GM23338 (cell line): ENCODE measurements around the gene UFD1.

Experiments
- CREB1 ChIP-seq: fragments of 250-450 bp; sonication (Bioruptor Pico); IDR thresholded peaks from 2 replicates; pipeline ENCODE4 v1.5.0; 2020; ENCODE audit warnings: low read depth, mild to moderate bottlenecking, moderate library complexity
- CTCF ChIP-seq, 2 experiments: fragments of 200-600 bp in 1 of 2; sonication (generic) in 1 of 2; conservative IDR thresholded peaks; 2 replicates each; pipeline versions ENCODE4 v1.5.1 to v1.6.1; 2016 to 2017; ENCODE audit warnings: antibody characterized with exemption in 2 of 2, low read depth in 2 of 2, mild to moderate bottlenecking in 2 of 2, moderate library complexity in 1 of 2
- ETS1 ChIP-seq: IDR thresholded peaks from 2 replicates; pipeline ENCODE4 v1.6.1; 2016; ENCODE audit warnings: antibody characterized with exemption
- EZH2 ChIP-seq: fragments of 200-600 bp; sonication (generic); IDR thresholded peaks from one replicate; pipeline ENCODE4 v1.8.0; 2017; ENCODE audit warnings: antibody characterized with exemption, mild to moderate bottlenecking, low read depth; ENCODE audit not compliant: unreplicated experiment
- EZH2phosphoT487 ChIP-seq: fragments of 200-600 bp; sonication (generic); IDR thresholded peaks from one replicate; pipeline ENCODE4 v1.8.1; 2018; ENCODE audit warnings: antibody characterized with exemption; ENCODE audit not compliant: unreplicated experiment
- JUNB ChIP-seq: IDR thresholded peaks from one replicate; pipeline ENCODE4 v1.6.1; 2016; ENCODE audit warnings: antibody characterized with exemption; ENCODE audit not compliant: unreplicated experiment
- POLR2AphosphoS5 ChIP-seq: IDR thresholded peaks from 2 replicates; pipeline ENCODE4 v1.6.1; 2016; ENCODE audit warnings: antibody characterized with exemption, low read depth
- REST ChIP-seq: IDR thresholded peaks from one replicate; pipeline ENCODE4 v1.6.1; 2018; ENCODE audit warnings: antibody characterized with exemption; ENCODE audit not compliant: unreplicated experiment
- STAT1 ChIP-seq: IDR thresholded peaks from one replicate; pipeline ENCODE4 v1.6.1; 2016; ENCODE audit warnings: antibody characterized with exemption; ENCODE audit not compliant: unreplicated experiment
- ZNF331 ChIP-seq: fragments of 250-450 bp; sonication (Bioruptor Pico); IDR thresholded peaks from 2 replicates; pipeline ENCODE4 v1.5.0; 2020; ENCODE audit warnings: low read depth, mild to moderate bottlenecking, moderate library complexity

GRCh38 chr22:19405133-19405532, 73.9 kb downstream of the UFD1 start:
- TF ChIP-seq POLR2AphosphoS5 (no peak), CTCF (conservative IDR thresholded peaks at IDR 0.05; ENCODE audit: low read depth in 2 of 2) (no peak), EZH2 (no peak), REST (no peak), ETS1 (no peak), EZH2phosphoT487 (no peak), JUNB (no peak), CREB1 (no peak), ZNF331 (CRISPR knock-in tag) (no peak), STAT1 (no peak)
